HEK293 (cell line): ENCODE data around the gene UCKL1.

Experiments
- CTCF ChIA-PET: fragments of 350-600 bp; formaldehyde crosslinking; extraction: SDS; loops from one replicate; lab custom pipeline; 2021; ENCODE audit warnings: antibody characterized with exemption; lab: Yijun Ruan, JAX
- POLR2A ChIA-PET: fragments of 300-600 bp; formaldehyde crosslinking; extraction: SDS; loops from one replicate; lab custom pipeline; 2020; ENCODE audit warnings: antibody characterized with exemption, inconsistent platforms; lab: Yijun Ruan, JAX
- H3K27ac ChIP-seq: fragments of 200-500 bp; sonication (Bioruptor generic); 2 replicates; pipeline ENCODE4 v1.5.1; 2014; ENCODE audit warnings: low read depth, low read length, control low read depth, inconsistent platforms; ENCODE audit errors: extremely low read depth
- H3K36me3 ChIP-seq, 2 experiments: fragments of 200-500 bp in 1 of 2; sonication (Bioruptor generic) in 1 of 2; 1 replicate in 1 of 2; 2 replicates in 1 of 2; pipeline ENCODE4 v1.5.1; 2014 to 2017; ENCODE audit warnings: inconsistent platforms in 2 of 2, low read length in 2 of 2; ENCODE audit not compliant: control insufficient read depth in 2 of 2, insufficient read depth in 1 of 2
- H3K4me1 ChIP-seq: fragments of 200-500 bp; sonication (Bioruptor generic); 2 replicates; pipeline ENCODE4 v1.5.1; 2014; ENCODE audit warnings: mild to moderate bottlenecking, low read length, inconsistent platforms; ENCODE audit not compliant: control insufficient read depth, insufficient read depth
- H3K4me3 ChIP-seq: 2 replicates; pipeline ENCODE4 v1.5.1; 2011; ENCODE audit warnings: low read depth, mild to moderate bottlenecking, control low read depth, low read length, moderate library complexity
- H3K9me3 ChIP-seq: fragments of 200-500 bp; sonication (Bioruptor generic); 2 replicates; pipeline ENCODE4 v1.5.1; 2014; ENCODE audit warnings: low read depth, low read length, inconsistent platforms; ENCODE audit not compliant: control insufficient read depth, insufficient read depth
- FEZF1 ChIP-seq: fragments of 450-650 bp; formaldehyde crosslinking; IDR thresholded peaks from 2 replicates; pipeline ENCODE4 v1.5.1; 2016; ENCODE audit warnings: missing biosample characterization, missing genetic modification characterization
- GFI1B ChIP-seq: fragments of 450-650 bp; formaldehyde crosslinking; IDR thresholded peaks from 2 replicates; pipeline ENCODE4 v1.5.1; 2016; ENCODE audit warnings: missing biosample characterization, missing genetic modification characterization
- TRIM28 ChIP-seq: IDR thresholded peaks from 2 replicates; pipeline ENCODE4 v1.6.1; 2011; ENCODE audit warnings: low read length, control low read depth, borderline replicate concordance
- WT1 ChIP-seq: fragments of 450-650 bp; formaldehyde crosslinking; IDR thresholded peaks from 2 replicates; pipeline ENCODE4 v1.5.1; 2016; ENCODE audit warnings: missing biosample characterization, missing genetic modification characterization
- ZFP41 ChIP-seq: fragments of 450-650 bp; formaldehyde crosslinking; IDR thresholded peaks from 2 replicates; pipeline ENCODE4 v1.5.1; 2016; ENCODE audit warnings: missing biosample characterization, missing genetic modification characterization, borderline replicate concordance
- ZNF202 ChIP-seq: fragments of 450-650 bp; formaldehyde crosslinking; IDR thresholded peaks from 2 replicates; pipeline ENCODE4 v1.5.1; 2016; ENCODE audit warnings: missing biosample characterization, missing genetic modification characterization, borderline replicate concordance
- ZNF239 ChIP-seq: fragments of 450-650 bp; formaldehyde crosslinking; IDR thresholded peaks from 2 replicates; pipeline ENCODE4 v1.5.1; 2016; ENCODE audit warnings: missing biosample characterization, missing genetic modification characterization
- ZNF292 ChIP-seq: fragments of 450-650 bp; formaldehyde crosslinking; IDR thresholded peaks from 2 replicates; pipeline ENCODE4 v1.5.1; 2016; ENCODE audit warnings: low read depth, missing biosample characterization, missing genetic modification characterization, borderline replicate concordance
- ZNF324 ChIP-seq: fragments of 450-650 bp; formaldehyde crosslinking; IDR thresholded peaks from 2 replicates; pipeline ENCODE4 v1.5.1; 2016; ENCODE audit warnings: missing biosample characterization, missing genetic modification characterization
- ZNF341 ChIP-seq: fragments of 450-650 bp; formaldehyde crosslinking; IDR thresholded peaks from 2 replicates; pipeline ENCODE4; 2016; ENCODE audit warnings: low read depth, missing biosample characterization, missing genetic modification characterization
- ZNF404 ChIP-seq: fragments of 450-650 bp; formaldehyde crosslinking; IDR thresholded peaks from 2 replicates; pipeline ENCODE4 v1.5.1; 2017; ENCODE audit warnings: missing biosample characterization, missing genetic modification characterization
- ZNF514 ChIP-seq: fragments of 450-650 bp; formaldehyde crosslinking; IDR thresholded peaks from 2 replicates; pipeline ENCODE4 v1.5.1; 2016; ENCODE audit warnings: missing biosample characterization, missing genetic modification characterization
- ZNF521 ChIP-seq: fragments of 450-650 bp; formaldehyde crosslinking; IDR thresholded peaks from 2 replicates; pipeline ENCODE4 v1.5.1; 2017; ENCODE audit warnings: missing biosample characterization, mild to moderate bottlenecking, missing genetic modification characterization
- ZNF747 ChIP-seq: fragments of 450-650 bp; formaldehyde crosslinking; IDR thresholded peaks from 2 replicates; pipeline ENCODE4 v1.5.1; 2016; ENCODE audit warnings: missing biosample characterization, missing genetic modification characterization
- TF ChIP-seq, protein P1 (sequence below): fragments of 450-650 bp; formaldehyde crosslinking; IDR thresholded peaks from 2 replicates; pipeline ENCODE4 v1.5.1; 2016; ENCODE audit warnings: missing biosample characterization, missing genetic modification characterization
- TF ChIP-seq, protein P2 (sequence below): fragments of 450-650 bp; formaldehyde crosslinking; IDR thresholded peaks from 2 replicates; pipeline ENCODE4 v1.5.1; 2016; ENCODE audit warnings: missing biosample characterization, missing genetic modification characterization
- TF ChIP-seq, protein P3 (sequence below): fragments of 450-650 bp; formaldehyde crosslinking; optimal IDR thresholded peaks from 2 replicates; pipeline ENCODE3; 2016; ENCODE audit warnings: missing biosample characterization, mild to moderate bottlenecking, missing genetic modification characterization
- TF ChIP-seq, protein P4 (sequence below): fragments of 450-650 bp; formaldehyde crosslinking; IDR thresholded peaks from 2 replicates; pipeline ENCODE4 v1.5.1; 2016; ENCODE audit warnings: missing biosample characterization, missing genetic modification characterization
- TF ChIP-seq, protein P5 (sequence below): IDR thresholded peaks from 2 replicates; pipeline ENCODE4 v1.6.1; 2011; ENCODE audit warnings: mild to moderate bottlenecking, low read depth, low read length, borderline replicate concordance
- TF ChIP-seq, protein P6 (sequence below): fragments of 450-650 bp; formaldehyde crosslinking; IDR thresholded peaks from 2 replicates; pipeline ENCODE4 v1.5.1; 2016; ENCODE audit warnings: missing biosample characterization, missing genetic modification characterization
- TF ChIP-seq, protein P7 (sequence below): sonication (generic); formaldehyde crosslinking; IDR thresholded peaks from 2 replicates; pipeline ENCODE4 v1.8.1; 2022; ENCODE audit warnings: mild to moderate bottlenecking, moderate library complexity, missing genetic modification reagents

Gene UCKL1

DNA sequence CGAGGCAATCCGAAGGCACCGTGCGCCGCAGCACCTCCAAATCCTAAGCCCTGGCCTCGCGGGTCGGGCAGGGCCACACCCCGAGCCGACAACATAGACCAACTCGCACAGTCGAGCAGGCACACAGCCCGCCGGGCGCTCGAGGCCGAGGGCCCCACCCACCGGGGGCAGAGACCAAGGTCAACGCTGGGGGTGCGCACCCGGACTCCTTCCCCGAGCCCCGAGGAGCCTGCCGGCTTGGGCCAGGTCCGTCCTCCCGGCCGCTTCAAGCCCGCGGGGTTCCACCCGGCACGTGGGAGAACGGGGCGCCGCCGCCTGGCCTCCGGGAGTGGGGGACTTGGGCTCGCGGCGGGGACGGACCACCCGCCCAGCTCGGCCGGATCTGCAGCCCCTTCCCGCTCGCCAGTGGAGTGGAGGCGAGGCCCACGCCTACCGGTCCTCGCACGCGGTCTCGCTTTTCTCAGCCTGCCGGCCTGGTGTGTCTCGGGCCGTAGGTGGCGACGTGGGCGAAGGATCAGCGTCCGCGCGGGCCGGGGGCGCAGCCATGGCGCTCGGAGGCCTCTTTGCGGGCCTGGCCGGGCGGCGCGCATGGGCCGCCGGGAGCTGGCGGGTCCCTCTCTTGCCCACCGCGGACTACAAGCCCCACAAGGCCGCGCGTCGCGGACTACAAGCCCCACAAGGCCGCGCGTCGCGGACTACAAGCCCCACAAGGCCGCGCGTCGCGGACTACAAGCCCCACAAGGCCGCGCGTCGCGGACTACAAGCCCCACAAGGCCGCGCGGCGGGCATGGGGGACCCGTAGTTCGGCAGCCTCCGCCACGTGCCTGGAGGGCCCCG is at the start of gene UCKL1 (continued):
- TF ChIP-seq, protein P1, sequence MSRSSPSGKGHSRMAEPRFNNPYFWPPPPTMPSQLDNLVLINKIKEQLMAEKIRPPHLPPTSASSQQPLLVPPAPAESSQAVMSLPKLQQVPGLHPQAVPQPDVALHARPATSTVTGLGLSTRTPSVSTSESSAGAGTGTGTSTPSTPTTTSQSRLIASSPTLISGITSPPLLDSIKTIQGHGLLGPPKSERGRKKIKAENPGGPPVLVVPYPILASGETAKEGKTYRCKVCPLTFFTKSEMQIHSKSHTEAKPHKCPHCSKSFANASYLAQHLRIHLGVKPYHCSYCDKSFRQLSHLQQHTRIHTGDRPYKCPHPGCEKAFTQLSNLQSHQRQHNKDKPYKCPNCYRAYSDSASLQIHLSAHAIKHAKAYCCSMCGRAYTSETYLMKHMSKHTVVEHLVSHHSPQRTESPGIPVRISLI (tag by site-specific recombination) = no peak
- TF ChIP-seq ZFP41 (tag by site-specific recombination) (no peak), ZNF202 (tag by site-specific recombination) (no peak), ZNF514 (no peak)
- TF ChIP-seq, protein P2, sequence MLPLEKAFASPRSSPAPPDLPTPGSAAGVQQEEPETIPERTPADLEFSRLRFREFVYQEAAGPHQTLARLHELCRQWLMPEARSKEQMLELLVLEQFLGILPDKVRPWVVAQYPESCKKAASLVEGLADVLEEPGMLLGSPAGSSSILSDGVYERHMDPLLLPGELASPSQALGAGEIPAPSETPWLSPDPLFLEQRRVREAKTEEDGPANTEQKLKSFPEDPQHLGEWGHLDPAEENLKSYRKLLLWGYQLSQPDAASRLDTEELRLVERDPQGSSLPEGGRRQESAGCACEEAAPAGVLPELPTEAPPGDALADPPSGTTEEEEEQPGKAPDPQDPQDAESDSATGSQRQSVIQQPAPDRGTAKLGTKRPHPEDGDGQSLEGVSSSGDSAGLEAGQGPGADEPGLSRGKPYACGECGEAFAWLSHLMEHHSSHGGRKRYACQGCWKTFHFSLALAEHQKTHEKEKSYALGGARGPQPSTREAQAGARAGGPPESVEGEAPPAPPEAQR (tag by site-specific recombination) = peak; percentile 21; the same call in 1 of the 2 replicates

DNA sequence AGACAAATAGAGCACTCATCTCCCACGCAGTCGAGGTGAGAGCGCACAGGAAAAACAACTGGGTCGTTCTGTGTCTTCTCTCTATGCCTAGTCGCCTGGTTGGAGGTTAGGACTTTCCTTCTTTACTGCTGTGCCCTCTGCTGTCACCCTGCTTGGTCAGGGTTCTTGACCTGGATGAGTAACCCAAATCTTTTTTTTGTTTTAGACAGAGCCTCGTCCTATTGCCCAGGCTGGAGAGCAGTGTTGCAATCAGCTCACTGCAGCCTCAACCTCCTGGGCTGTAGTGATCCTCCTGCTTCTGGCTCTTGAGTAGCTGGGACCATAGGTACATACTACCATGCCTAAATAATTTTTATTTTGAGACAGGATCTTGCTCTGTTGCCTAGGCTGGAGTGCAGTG is 49.2 kb upstream of the UCKL1 start:
- TF ChIP-seq WT1 (tag by site-specific recombination) = no peak
- no peak for TF ChIP-seq ZNF521
- TF ChIP-seq, protein P3, sequence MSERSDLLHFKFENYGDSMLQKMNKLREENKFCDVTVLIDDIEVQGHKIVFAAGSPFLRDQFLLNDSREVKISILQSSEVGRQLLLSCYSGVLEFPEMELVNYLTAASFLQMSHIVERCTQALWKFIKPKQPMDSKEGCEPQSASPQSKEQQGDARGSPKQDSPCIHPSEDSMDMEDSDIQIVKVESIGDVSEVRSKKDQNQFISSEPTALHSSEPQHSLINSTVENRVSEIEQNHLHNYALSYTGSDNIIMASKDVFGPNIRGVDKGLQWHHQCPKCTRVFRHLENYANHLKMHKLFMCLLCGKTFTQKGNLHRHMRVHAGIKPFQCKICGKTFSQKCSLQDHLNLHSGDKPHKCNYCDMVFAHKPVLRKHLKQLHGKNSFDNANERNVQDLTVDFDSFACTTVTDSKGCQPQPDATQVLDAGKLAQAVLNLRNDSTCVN (tag by site-specific recombination) = no peak
- no peak for TF ChIP-seq ZNF292 (tag by site-specific recombination)
- TF ChIP-seq ZNF324 (tag by site-specific recombination) = no peak
- no peak overlapping the region for H3K27ac ChIP-seq
- no peaks in the 10 kb centered on the region; the same call in 1 of the 2 replicates for H3K4me1 ChIP-seq
- POLR2A ChIA-PET = no interaction called here
- H3K9me3 ChIP-seq = no peaks in the 10 kb centered on the region
- CTCF ChIA-PET = no interaction called here
- H3K36me3 ChIP-seq = peaks cover 34 to 81% of the 10 kb centered on the region in 2 experiments
- H3K4me3 ChIP-seq = no peak overlapping the region

DNA sequence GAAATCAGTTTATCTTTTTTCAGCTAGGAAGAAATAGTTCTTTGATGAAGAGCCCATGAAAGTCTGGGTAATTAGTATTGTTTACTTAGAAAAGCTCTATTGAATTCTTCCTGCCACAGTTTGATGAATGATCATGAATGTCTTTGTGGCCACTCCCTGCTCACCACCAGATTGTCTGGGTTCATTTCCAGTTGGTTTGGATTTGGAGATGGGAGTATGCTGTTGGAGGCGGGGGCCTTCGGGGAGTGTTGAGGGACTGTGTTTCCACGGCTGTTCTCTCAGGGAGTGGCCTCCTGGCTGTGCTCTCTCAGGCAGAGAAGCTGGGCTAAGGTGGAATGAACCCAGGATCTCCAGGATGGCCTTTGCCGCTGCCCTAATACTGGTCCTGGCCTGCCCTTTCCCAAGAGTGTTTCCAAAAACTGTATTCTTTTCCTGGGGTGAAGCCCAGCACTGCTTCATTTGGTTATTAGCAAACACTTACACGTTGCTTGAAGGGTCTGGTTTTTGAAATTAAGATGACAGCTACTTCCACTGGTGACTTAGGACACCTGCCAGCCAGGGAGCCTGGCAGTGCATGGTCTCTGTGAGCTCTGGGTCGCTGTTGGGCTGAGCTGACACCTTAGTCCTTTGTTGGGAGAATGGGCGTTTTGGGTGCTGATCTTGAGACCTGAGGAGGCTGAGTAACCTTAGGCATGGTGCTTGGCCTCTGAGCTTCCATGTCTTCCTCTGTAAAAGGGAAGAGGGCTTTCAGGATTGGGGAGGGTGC is 47.9 kb upstream of the UCKL1 start:
- Histone ChIP-seq H3K9me3 (no peaks in the 10 kb centered on the region), H3K4me3 (no peak overlapping the region), H3K4me1 (no peaks in the 10 kb centered on the region; the same call in 1 of the 2 replicates), H3K27ac (no peak overlapping the region), H3K36me3 (peaks cover 35 to 81% of the 10 kb centered on the region in 2 experiments)
- CTCF ChIA-PET = interaction anchor here (2.0 kb wide), 1 partner anchor 35 kb away, joined by 7 read pairs; no protein-coding TSS in a partner anchor
- POLR2A ChIA-PET = no interaction called here
- TF ChIP-seq ZNF239 = no peak
- TF ChIP-seq, protein P4, sequence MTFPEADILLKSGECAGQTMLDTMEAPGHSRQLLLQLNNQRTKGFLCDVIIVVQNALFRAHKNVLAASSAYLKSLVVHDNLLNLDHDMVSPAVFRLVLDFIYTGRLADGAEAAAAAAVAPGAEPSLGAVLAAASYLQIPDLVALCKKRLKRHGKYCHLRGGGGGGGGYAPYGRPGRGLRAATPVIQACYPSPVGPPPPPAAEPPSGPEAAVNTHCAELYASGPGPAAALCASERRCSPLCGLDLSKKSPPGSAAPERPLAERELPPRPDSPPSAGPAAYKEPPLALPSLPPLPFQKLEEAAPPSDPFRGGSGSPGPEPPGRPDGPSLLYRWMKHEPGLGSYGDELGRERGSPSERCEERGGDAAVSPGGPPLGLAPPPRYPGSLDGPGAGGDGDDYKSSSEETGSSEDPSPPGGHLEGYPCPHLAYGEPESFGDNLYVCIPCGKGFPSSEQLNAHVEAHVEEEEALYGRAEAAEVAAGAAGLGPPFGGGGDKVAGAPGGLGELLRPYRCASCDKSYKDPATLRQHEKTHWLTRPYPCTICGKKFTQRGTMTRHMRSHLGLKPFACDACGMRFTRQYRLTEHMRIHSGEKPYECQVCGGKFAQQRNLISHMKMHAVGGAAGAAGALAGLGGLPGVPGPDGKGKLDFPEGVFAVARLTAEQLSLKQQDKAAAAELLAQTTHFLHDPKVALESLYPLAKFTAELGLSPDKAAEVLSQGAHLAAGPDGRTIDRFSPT (tag by site-specific recombination) = no peak
- TF ChIP-seq, protein P5, sequence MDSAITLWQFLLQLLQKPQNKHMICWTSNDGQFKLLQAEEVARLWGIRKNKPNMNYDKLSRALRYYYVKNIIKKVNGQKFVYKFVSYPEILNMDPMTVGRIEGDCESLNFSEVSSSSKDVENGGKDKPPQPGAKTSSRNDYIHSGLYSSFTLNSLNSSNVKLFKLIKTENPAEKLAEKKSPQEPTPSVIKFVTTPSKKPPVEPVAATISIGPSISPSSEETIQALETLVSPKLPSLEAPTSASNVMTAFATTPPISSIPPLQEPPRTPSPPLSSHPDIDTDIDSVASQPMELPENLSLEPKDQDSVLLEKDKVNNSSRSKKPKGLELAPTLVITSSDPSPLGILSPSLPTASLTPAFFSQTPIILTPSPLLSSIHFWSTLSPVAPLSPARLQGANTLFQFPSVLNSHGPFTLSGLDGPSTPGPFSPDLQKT = no peak
- peak; percentile 70 for TF ChIP-seq ZNF341 (tag by site-specific recombination)
- no peak for TF ChIP-seq TRIM28
- TF ChIP-seq, protein P6, sequence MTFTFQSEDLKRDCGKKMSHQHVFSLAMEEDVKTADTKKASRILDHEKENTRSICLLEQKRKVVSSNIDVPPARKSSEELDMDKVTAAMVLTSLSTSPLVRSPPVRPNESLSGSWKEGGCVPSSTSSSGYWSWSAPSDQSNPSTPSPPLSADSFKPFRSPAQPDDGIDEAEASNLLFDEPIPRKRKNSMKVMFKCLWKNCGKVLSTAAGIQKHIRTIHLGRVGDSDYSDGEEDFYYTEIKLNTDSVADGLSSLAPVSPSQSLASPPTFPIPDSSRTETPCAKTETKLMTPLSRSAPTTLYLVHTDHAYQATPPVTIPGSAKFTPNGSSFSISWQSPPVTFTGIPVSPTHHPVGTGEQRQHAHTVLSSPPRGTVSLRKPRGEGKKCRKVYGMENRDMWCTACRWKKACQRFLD (tag by site-specific recombination) = no peak
- no peak for TF ChIP-seq GFI1B (tag by site-specific recombination)
- TF ChIP-seq ZNF404 (tag by site-specific recombination) = no peak
- TF ChIP-seq, protein P7, sequence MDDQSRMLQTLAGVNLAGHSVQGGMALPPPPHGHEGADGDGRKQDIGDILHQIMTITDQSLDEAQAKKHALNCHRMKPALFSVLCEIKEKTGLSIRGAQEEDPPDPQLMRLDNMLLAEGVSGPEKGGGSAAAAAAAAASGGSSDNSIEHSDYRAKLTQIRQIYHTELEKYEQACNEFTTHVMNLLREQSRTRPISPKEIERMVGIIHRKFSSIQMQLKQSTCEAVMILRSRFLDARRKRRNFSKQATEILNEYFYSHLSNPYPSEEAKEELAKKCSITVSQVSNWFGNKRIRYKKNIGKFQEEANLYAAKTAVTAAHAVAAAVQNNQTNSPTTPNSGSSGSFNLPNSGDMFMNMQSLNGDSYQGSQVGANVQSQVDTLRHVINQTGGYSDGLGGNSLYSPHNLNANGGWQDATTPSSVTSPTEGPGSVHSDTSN (CRISPR knock-in tag) = no peak
- no peak for TF ChIP-seq FEZF1 (tag by site-specific recombination)
- no peak for TF ChIP-seq ZNF747 (tag by site-specific recombination)
